K562 (cell line): Measurements from ENCODE around the gene TNC. TPM values are rescaled to one million over a fixed set of nuclear protein-coding genes. Genes with fewer than 3 reads are reported as not detected.

Experiments
- ATAC-seq: fragments of 200-7000 bp; cut with Tn5 transposase; 3 replicates; pipeline ENCODE4 v1.9.1; 2020; ENCODE audit warnings: moderate library complexity
- BruUV-seq: library from RNA; stranded (reverse); fragments of 400-500 nt; replicated peaks from 2 replicates; lab custom pipeline; 2021; lab: Mats Ljungman, UMichigan
- CTCF ChIA-PET: fragments of 300-600 bp; formaldehyde crosslinking; extraction: SDS; loops from one replicate; lab custom pipeline; 2021; ENCODE audit warnings: low intra/inter-chr PET ratio; lab: Yijun Ruan, JAX
- POLR2A ChIA-PET: fragments of 300-600, 350-650 bp; sonication (Branson Sonifier 250); formaldehyde crosslinking; extraction: SDS; loops from one replicate; lab custom pipeline; 2021; ENCODE audit warnings: antibody characterized with exemption, inconsistent platforms; lab: Yijun Ruan, JAX
- DNase-seq, 4 experiments: peaks; one replicate each; pipeline versions ENCODE4 v3.0.0 to v3.0.0-alpha.2; 2011 to 2018; ENCODE audit warnings: low spot score in 3 of 4, mixed read lengths in 3 of 4; ENCODE audit errors: extremely low read depth in 1 of 4
- FAIRE-seq: peaks from 2 replicates; lab custom pipeline; 2011; peaks lifted over from hg19 to GRCh38; lab: Jason Lieb, UNC
- H2AFZ ChIP-seq: 2 replicates; pipeline ENCODE4 v1.6.0; 2011; ENCODE audit warnings: low read depth, low read length, control low read depth, inconsistent platforms
- H3K27ac ChIP-seq: fragments of 200-600 bp; 3 replicates; pipeline ENCODE4 v1.8.0; 2011; ENCODE audit warnings: low read depth, mild to moderate bottlenecking, control low read depth, inconsistent platforms, low read length, moderate library complexity, mixed read lengths; ENCODE audit errors: extremely low read depth
- H3K27me3 ChIP-seq, 2 experiments: fragments of 300-600 bp in 1 of 2; 2 replicates in 1 of 2; 3 replicates in 1 of 2; pipeline versions ENCODE4 v1.6.0 to v1.8.0; 2011; ENCODE audit warnings: inconsistent platforms in 2 of 2, low read length in 2 of 2, mild to moderate bottlenecking in 1 of 2, mixed read lengths in 1 of 2, moderate library complexity in 1 of 2; ENCODE audit not compliant: control insufficient read depth in 2 of 2, insufficient read depth in 2 of 2
- H3K36me3 ChIP-seq: fragments of 300-600 bp; 3 replicates; pipeline ENCODE4 v1.8.0; 2011; ENCODE audit warnings: mild to moderate bottlenecking, low read length, inconsistent platforms; ENCODE audit not compliant: control insufficient read depth, insufficient read depth
- H3K4me1 ChIP-seq, 2 experiments: fragments of 200-600 bp in 1 of 2; replicated peaks in 1 of 2; 2 replicates in 1 of 2; 3 replicates in 1 of 2; pipeline versions ENCODE4 v1.5.1 to v1.8.0; 2011; ENCODE audit warnings: inconsistent platforms in 2 of 2, low read length in 2 of 2, mild to moderate bottlenecking in 1 of 2, mixed read lengths in 1 of 2, moderate library complexity in 1 of 2; ENCODE audit not compliant: control insufficient read depth in 2 of 2, insufficient read depth in 2 of 2
- H3K4me2 ChIP-seq: 2 replicates; pipeline ENCODE4 v1.6.1; 2011; ENCODE audit warnings: low read length, control low read depth, inconsistent platforms, mixed read lengths; ENCODE audit not compliant: insufficient read depth
- H3K4me3 ChIP-seq: fragments of 200-600 bp; sonication (generic), shearing (Covaris generic); 2 replicates; pipeline ENCODE4 v1.5.1; 2016; ENCODE audit warnings: control low read depth, inconsistent platforms
- H3K79me2 ChIP-seq: fragments of 200-600 bp; 3 replicates; pipeline ENCODE4 v1.8.0; 2011; ENCODE audit warnings: low read length, inconsistent platforms; ENCODE audit not compliant: control insufficient read depth, insufficient read depth
- H3K9ac ChIP-seq, 2 experiments: 2 replicates each; pipeline versions ENCODE4 v1.6.0 to v1.6.1; 2011; ENCODE audit warnings: low read depth in 2 of 2, low read length in 2 of 2, control low read depth in 1 of 2, inconsistent platforms in 1 of 2, mild to moderate bottlenecking in 1 of 2, mixed read lengths in 1 of 2; ENCODE audit not compliant: insufficient read depth in 1 of 2
- H3K9me1 ChIP-seq: one replicate; pipeline ENCODE4 v1.6.0; 2011; ENCODE audit warnings: inconsistent platforms, mild to moderate bottlenecking, low read length, moderate library complexity; ENCODE audit not compliant: control insufficient read depth, insufficient read depth
- H3K9me3 ChIP-seq: replicated peaks from 2 replicates; pipeline ENCODE4 v1.5.1; 2011; ENCODE audit warnings: low read depth, low read length, inconsistent platforms; ENCODE audit not compliant: control insufficient read depth, insufficient read depth
- H4K20me1 ChIP-seq: replicated peaks from 2 replicates; pipeline ENCODE4 v1.6.1; 2011; ENCODE audit warnings: low read length, inconsistent platforms, mixed read lengths; ENCODE audit not compliant: control insufficient read depth, insufficient read depth
- ARID3A ChIP-seq: IDR thresholded peaks from 2 replicates; pipeline ENCODE4 v1.6.1; 2012; ENCODE audit warnings: low read depth, low read length, improper control_type of control experiment, borderline replicate concordance
- COPS2 ChIP-seq: fragments of 450-650 bp; conservative IDR thresholded peaks from 2 replicates; pipeline ENCODE4 v1.6.1; 2016; ENCODE audit warnings: mild to moderate bottlenecking, moderate library complexity
- DIDO1 ChIP-seq: fragments of 450-650 bp; IDR thresholded peaks from 2 replicates; pipeline ENCODE4 v1.6.1; 2016; ENCODE audit warnings: low read depth, missing biosample characterization, missing genetic modification characterization
- GTF2E2 ChIP-seq: fragments of 200-800 bp; sonication (Bioruptor generic); IDR thresholded peaks from 2 replicates; pipeline ENCODE4 v1.6.1; 2016; ENCODE audit warnings: missing genetic modification characterization, missing compliant biosample characterization
- JUNB ChIP-seq: fragments of 450-650 bp; formaldehyde crosslinking; conservative IDR thresholded peaks from 2 replicates; pipeline ENCODE4 v1.4.0; 2020; ENCODE audit warnings: mild to moderate bottlenecking
- LARP7 ChIP-seq: fragments of 450-650 bp; IDR thresholded peaks from 2 replicates; pipeline ENCODE4 v1.6.1; 2016
- NBN ChIP-seq: fragments of 450-650 bp; IDR thresholded peaks from 2 replicates; pipeline ENCODE4 v1.6.1; 2016; ENCODE audit warnings: low read depth, mild to moderate bottlenecking
- NUFIP1 ChIP-seq: fragments of 450-650 bp; IDR thresholded peaks from 2 replicates; pipeline ENCODE4 v1.6.1; 2018; ENCODE audit not compliant: partially characterized antibody
- SREBF1 ChIP-seq: fragments of 150-350 bp; IDR thresholded peaks from 2 replicates; pipeline ENCODE4 v1.6.1; 2014; ENCODE audit warnings: antibody characterized with exemption, low read depth, low read length, borderline replicate concordance
- U2AF1 ChIP-seq: fragments of 200-400 bp; formaldehyde crosslinking; optimal IDR thresholded peaks from 2 replicates; pipeline ENCODE3; 2017; ENCODE audit warnings: mild to moderate bottlenecking, low read depth, low read length, moderate library complexity
- ZFX ChIP-seq: sonication (generic); formaldehyde crosslinking; IDR thresholded peaks from 2 replicates; pipeline ENCODE4 v1.8.0; 2022; ENCODE audit warnings: mild to moderate bottlenecking, missing genetic modification reagents, moderate library complexity
- ZNF140 ChIP-seq: fragments of 250-450 bp; sonication (Bioruptor Pico); IDR thresholded peaks from 2 replicates; pipeline ENCODE4 v1.8.0; 2021; ENCODE audit warnings: moderate library complexity, mild to moderate bottlenecking, inconsistent platforms
- ZNF668 ChIP-seq: fragments of 250-450 bp; sonication (Bioruptor Pico); IDR thresholded peaks from 2 replicates; pipeline ENCODE4 v1.8.0; 2022; ENCODE audit warnings: mild to moderate bottlenecking, inconsistent platforms
- WGBS: fragments of 100-300 bp; shearing (Covaris generic); methylation state at CpG from one replicate; pipeline ENCODE4 v1.1.6; 2016; ENCODE audit warnings: low coverage, mixed read lengths; ENCODE audit not compliant: insufficient coverage; ENCODE audit errors: missing lambda C conversion rate; 5-methylcytosine and 5-hydroxymethylcytosine counted together
- in situ Hi-C: fragments of 300-500 bp; cut with MboI; formaldehyde crosslinking; loops from 4 replicates; pipeline ENCODE4 v1.15.0; 2018; ENCODE audit warnings: inconsistent platforms, mixed read lengths
- intact Hi-C: fragments of 100-400 bp; cut with micrococcal nuclease; formaldehyde crosslinking; loops from 2 replicates; pipeline ENCODE4 v1.14.2; 2022
- polyA plus RNA-seq, 8 experiments: library from polyadenylated mRNA; depleted of rRNA in 4 of 8; stranded (reverse) in 5 of 8; unstranded in 3 of 8; fragments of >200 nt; fragmentation: Nextera tagmentation in 2 of 8; fragmentation: Illumina TruSeq in 1 of 8; extraction: Ambion mirVana in 2 of 8; extraction: Trizol in 1 of 8; gene quantifications; 2 replicates each; pipeline versions ENCODE4 v1.2.1 to v1.2.3, GENCODE V29; 2011 to 2014; ENCODE audit warnings: inconsistent platforms in 1 of 8, missing spikeins in 1 of 8
- total RNA-seq, 7 experiments: library from RNA; depleted of rRNA in 6 of 7; stranded (reverse); fragments of >200 nt in 6 of 7; fragmentation: Illumina TruSeq in 2 of 7; extraction: Trizol in 2 of 7; gene quantifications; 2 replicates each; pipeline versions ENCODE4 v1.2.1 to v1.2.3, GENCODE V29; 2011 to 2021; ENCODE audit warnings: low replicate concordance in 1 of 7
- TF ChIP-seq, protein P1 (sequence below): fragments of 150-350 bp; conservative IDR thresholded peaks from 2 replicates; pipeline ENCODE4 v1.6.1; 2014; ENCODE audit warnings: low read length
- TF ChIP-seq, protein P2 (sequence below): fragments of 450-650 bp; IDR thresholded peaks from 2 replicates; pipeline ENCODE4 v1.6.1; 2016; ENCODE audit warnings: mild to moderate bottlenecking
- TF ChIP-seq, protein P3 (sequence below): fragments of 250-450 bp; sonication (Bioruptor Pico); IDR thresholded peaks from 2 replicates; pipeline ENCODE4 v1.4.0; 2020; ENCODE audit warnings: mild to moderate bottlenecking, moderate library complexity

Gene TNC
- total and polyA plus RNA-seq, 9 of the 15 experiments (the other 6 are each of a cell fraction or from before 2014, with no cell fraction given), result under 0.01 to 0.29 TPM; not detected in 7

- H2AFZ ChIP-seq, result no peak overlapping the region
- H3K27me3 ChIP-seq, result no peaks in the 10 kb centered on the region
- no peaks in the 10 kb centered on the region for H4K20me1 ChIP-seq
- H3K4me1 ChIP-seq, result no peaks in the 10 kb centered on the region
- H3K4me2 ChIP-seq, result no peak overlapping the region
- no peaks in the 10 kb centered on the region for H3K36me3 ChIP-seq
- no peak for FAIRE-seq
- no peak overlapping the region for H3K9ac ChIP-seq
- no peak overlapping the region for H3K4me3 ChIP-seq
- no peaks in the 10 kb centered on the region for H3K9me3 ChIP-seq
- 0% methylated on average over 2 of the region's 2 CpGs for WGBS
- CTCF ChIA-PET, result no interaction called here
- H3K27ac ChIP-seq, result no peak overlapping the region
- no peak for ATAC-seq
- H3K79me2 ChIP-seq, result no peaks in the 10 kb centered on the region
- intact Hi-C loops, result no loop called here
- in situ Hi-C loops, result no loop called here
- no peaks in the 10 kb centered on the region for H3K9me1 ChIP-seq
- POLR2A ChIA-PET, result no interaction called here
- no TSS peak for BruUV-seq
- no peak for DNase-seq
- TF ChIP-seq ARID3A (no peak), ZNF140 (CRISPR knock-in tag) (no peak), GTF2E2 (no peak), NUFIP1 (no peak), COPS2 (no peak), ZFX (CRISPR knock-in tag) (no peak), DIDO1 (tag) (no peak), LARP7 (no peak), NBN (no peak), SREBF1 (no peak), JUNB (CRISPR knock-in tag) (no peak), U2AF1 (no peak), ZNF668 (no peak)
- TF ChIP-seq, protein P1, sequence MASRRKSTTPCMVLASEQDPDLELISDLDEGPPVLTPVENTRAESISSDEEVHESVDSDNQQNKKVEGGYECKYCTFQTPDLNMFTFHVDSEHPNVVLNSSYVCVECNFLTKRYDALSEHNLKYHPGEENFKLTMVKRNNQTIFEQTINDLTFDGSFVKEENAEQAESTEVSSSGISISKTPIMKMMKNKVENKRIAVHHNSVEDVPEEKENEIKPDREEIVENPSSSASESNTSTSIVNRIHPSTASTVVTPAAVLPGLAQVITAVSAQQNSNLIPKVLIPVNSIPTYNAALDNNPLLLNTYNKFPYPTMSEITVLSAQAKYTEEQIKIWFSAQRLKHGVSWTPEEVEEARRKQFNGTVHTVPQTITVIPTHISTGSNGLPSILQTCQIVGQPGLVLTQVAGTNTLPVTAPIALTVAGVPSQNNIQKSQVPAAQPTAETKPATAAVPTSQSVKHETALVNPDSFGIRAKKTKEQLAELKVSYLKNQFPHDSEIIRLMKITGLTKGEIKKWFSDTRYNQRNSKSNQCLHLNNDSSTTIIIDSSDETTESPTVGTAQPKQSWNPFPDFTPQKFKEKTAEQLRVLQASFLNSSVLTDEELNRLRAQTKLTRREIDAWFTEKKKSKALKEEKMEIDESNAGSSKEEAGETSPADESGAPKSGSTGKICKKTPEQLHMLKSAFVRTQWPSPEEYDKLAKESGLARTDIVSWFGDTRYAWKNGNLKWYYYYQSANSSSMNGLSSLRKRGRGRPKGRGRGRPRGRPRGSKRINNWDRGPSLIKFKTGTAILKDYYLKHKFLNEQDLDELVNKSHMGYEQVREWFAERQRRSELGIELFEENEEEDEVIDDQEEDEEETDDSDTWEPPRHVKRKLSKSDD, result no peak
- TF ChIP-seq, protein P2, sequence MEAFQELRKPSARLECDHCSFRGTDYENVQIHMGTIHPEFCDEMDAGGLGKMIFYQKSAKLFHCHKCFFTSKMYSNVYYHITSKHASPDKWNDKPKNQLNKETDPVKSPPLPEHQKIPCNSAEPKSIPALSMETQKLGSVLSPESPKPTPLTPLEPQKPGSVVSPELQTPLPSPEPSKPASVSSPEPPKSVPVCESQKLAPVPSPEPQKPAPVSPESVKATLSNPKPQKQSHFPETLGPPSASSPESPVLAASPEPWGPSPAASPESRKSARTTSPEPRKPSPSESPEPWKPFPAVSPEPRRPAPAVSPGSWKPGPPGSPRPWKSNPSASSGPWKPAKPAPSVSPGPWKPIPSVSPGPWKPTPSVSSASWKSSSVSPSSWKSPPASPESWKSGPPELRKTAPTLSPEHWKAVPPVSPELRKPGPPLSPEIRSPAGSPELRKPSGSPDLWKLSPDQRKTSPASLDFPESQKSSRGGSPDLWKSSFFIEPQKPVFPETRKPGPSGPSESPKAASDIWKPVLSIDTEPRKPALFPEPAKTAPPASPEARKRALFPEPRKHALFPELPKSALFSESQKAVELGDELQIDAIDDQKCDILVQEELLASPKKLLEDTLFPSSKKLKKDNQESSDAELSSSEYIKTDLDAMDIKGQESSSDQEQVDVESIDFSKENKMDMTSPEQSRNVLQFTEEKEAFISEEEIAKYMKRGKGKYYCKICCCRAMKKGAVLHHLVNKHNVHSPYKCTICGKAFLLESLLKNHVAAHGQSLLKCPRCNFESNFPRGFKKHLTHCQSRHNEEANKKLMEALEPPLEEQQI, result no peak
- TF ChIP-seq, protein P3, sequence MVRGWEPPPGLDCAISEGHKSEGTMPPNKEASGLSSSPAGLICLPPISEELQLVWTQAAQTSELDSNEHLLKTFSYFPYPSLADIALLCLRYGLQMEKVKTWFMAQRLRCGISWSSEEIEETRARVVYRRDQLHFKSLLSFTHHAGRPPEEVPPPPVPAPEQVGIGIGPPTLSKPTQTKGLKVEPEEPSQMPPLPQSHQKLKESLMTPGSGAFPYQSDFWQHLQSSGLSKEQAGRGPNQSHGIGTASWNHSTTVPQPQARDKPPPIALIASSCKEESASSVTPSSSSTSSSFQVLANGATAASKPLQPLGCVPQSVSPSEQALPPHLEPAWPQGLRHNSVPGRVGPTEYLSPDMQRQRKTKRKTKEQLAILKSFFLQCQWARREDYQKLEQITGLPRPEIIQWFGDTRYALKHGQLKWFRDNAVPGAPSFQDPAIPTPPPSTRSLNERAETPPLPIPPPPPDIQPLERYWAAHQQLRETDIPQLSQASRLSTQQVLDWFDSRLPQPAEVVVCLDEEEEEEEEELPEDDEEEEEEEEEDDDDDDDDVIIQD (CRISPR knock-in tag), result no peak
Measured at GRCh38 chr9:115138151-115138550, 20.2 kb upstream of the TNC start.
